GM19351 (cell line): ENCODE measurements around the gene LPXN.
"Not testable (repeated sequence)": the region's sequence is repeated elsewhere in the genome, so short reads cannot be mapped to it uniquely, and the experiment has no call there.

Experiments used
- ATAC-seq: cut with Tn5 transposase; IDR thresholded peaks from one replicate; pipeline ENCODE4 v1.9.1; 2021; ENCODE audit warnings: mild to moderate bottlenecking, moderate library complexity; ENCODE audit not compliant: unreplicated experiment

The LPXN gene

DNA sequence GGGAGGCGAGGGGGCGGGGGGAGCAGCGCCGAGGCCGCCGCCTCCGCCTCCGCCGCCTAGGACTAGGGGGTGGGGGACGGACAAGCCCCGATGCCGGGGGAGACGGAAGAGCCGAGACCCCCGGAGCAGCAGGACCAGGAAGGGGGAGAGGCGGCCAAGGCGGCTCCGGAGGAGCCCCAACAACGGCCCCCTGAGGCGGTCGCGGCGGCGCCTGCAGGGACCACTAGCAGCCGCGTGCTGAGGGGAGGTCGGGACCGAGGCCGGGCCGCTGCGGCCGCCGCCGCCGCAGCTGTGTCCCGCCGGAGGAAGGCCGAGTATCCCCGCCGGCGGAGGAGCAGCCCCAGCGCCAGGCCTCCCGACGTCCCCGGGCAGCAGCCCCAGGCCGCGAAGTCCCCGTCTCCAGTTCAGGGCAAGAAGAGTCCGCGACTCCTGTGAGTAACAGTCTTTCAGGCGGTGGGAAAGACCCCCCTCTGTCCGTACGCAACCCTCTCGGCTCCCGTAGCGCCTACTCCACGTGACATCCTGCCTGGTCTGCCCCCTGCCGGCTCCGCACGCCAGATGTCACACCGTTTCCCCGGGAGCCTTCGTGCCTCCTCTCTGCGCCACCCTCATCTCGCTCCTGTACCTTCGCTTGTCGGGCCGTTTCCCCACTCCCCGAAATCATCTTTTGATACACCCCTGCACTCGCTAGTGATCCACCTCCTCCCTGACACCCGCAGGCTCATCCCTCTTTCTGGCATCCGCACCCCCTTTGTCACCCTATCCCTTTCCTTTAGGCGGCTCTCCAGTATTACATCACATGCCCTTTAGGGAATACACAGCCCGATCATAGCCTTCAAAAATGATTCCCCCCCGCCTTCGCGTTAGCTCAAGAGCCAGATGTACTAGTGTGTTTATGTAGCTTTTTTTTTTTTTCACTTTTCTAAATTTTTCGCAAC, 3.8 kb upstream of the LPXN start:
- ATAC-seq: peak; percentile 40

DNA sequence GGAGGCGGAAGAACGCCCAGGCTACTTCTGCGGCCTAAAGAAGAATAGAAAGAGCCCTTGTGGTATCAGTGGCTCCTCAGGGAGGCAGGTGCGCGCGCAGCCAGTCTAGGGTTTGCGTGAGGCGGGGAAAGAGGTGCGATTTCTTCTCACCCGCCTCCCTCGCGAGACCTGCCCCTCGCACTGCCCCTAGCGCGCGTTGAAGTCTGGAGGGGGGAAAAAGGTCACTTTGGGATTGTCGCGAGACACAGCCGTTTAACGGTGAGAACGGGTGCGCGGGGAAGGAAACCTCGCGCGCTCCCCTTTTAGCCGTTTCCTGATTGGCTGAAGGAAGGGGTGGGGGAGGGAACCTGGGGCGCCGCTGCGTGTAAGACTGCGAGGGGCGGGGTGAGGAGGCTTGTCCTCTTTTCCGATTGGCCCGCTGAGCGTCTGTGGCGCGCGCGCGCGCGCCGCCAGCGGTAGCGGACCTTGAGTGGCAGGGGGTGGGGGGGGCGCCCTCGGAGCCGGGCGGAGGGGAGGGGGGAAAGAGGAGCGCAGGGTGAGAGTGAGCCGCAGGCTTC, 3.1 kb upstream of the LPXN start, which contains the start of gene ZFP91:
TSS of gene ZFP91 (plus strand) at position 429 of the 557 bp plus-strand sequence. CDS start 219 bp downstream, outside the sequence.
- peak; percentile 35 for ATAC-seq

DNA sequence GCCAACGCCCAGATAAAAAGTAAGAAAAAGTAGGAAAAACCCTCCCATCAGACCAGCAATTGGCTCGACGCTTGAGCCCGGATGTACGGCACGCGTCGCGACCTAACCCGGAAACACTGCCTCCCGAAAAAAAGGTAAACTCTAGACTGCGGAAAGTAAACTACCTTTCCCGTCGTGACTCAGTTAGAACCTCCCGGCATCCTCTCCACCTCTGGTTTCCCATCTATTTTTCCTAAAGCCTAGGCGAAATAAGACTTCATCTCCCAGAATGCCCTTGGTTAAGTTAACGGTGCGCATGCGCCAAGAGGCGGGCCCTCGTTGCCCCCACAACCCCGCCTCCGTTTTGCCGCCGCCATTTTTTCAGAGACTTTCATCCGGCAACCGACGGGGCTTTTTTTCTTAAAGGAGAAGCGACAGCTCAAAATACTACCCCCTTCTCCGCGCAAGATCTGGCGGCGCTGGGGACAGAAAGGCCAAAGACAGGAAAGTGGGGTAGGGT, 2.5 kb upstream of the LPXN start:
- ATAC-seq: no peak

DNA sequence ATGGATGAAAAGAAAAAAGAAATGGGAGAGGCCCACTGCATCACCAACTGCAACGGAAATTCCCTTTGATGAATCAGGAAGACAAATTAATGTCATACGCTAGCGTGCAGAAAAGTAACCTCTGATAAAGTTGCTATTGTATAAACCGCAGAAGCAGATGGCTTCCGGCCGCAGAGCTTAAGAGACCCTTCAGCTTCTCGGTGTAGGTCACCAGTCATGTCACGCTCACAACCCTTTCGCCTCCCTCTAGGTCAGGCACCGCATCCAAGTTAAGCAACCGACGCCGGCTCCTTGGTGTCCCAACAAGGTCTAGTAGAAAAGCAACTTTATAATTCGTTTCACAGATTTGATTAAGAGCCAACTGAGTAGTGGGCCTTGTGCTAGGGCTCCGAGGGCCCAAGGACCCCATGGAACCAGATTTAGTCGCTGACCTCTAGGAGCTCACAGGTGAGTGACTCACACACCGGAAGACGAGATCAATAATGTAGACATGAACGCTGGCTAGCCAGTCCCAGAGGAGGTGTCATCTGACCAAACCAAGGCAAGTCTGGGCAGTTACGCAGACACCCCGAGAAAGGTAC, 2.0 kb upstream of the LPXN start:
- ATAC-seq: peak; percentile 51

DNA sequence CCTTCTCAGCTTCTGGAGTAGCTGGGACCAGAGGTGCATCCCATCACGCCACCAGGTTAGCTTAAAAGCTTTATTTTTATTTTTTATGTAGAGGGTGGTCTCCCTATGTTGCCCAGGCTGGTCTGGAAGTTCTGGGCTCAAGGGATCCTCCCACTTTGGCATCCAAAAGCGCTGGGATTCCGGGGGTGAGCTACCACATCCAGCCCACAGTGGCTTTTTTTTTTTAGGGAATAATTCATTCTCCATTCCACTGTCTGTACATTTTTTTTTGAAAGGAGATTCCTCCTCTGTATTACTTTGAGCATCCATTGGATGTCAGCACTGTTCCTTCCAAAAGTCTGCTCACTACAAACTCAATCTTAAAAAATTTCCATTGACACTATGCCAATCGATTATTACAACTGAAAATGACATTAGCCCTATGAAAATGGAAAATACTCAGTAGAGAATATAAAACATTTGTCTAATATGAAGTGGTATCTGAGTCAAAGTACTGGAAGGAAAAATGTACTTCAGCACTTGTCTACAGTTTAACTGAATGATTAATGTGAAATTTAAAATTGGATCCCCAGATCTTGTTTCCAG, 1.3 kb upstream of the LPXN start:
- no peak for ATAC-seq

DNA sequence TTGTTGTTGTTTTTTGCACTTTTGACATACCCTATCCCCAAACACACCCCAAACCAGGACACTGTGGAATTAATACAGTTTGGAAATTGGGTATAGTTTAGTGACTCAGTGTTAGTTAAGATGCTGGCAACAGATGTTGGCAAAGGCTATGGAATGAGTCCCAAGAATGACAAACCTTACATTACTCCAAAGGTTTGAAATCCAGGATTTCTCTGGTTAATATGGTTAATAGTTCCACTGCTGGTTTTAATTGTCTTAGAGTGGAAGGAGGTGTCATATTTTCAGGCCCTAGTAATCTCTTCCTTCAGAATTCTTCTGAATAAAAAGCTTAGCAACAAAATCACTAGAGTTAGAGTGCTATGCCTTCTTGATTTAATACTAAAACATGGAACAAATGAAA, 775 bp downstream of the LPXN start:
- ATAC-seq: no peak

DNA sequence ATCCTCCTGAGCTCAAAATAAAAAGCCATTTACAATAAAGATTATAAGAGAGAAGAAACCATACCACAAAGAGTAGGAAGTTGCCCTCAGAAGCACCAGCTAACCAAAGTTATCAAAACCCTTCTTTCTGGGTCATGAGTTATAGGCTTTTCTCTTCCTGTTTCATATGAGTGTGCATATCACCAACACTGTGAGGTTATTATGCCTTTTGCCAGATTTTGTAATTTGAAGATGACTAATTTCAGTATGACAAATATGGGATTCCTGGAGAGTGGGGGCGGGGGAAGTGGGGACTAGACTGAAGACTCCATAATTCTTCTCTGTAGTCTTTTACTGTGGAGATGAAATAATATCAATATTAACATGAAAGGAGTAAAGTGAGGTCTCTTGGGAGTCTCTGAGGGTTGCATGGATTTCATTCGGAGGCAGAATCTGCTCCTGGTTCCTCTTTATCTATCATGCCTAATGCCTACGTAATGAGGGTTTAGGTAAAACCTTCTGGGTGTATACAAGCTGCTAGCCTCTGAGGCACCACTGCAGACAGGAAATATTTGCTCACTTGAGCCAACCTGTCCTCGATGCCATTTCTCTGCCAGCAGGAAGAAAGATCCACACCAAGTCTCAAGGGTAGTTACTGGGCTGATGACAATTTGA, 2.1 kb downstream of the LPXN start:
- ATAC-seq: peak; percentile 21

DNA sequence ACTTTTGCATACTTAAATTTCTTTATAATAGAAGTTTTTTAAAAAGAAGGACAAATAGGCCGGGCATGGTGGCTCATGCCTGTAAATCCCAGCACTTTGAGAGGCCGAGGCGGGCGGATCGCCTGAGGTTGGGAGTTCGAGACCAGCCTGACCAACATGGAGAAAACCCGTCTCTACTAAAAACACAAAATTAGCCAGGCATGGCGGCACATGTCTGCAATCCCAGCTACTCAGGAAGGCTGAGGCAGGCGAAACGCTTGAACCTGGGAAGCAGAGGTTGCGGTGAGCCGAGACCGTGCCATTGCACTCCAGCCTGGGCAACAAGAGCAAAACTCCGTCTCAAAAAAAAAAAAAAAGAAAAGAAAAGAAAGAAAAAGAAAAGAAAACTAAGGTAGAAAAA, 2.8 kb downstream of the LPXN start:
- ATAC-seq: not testable (repeated sequence)

DNA sequence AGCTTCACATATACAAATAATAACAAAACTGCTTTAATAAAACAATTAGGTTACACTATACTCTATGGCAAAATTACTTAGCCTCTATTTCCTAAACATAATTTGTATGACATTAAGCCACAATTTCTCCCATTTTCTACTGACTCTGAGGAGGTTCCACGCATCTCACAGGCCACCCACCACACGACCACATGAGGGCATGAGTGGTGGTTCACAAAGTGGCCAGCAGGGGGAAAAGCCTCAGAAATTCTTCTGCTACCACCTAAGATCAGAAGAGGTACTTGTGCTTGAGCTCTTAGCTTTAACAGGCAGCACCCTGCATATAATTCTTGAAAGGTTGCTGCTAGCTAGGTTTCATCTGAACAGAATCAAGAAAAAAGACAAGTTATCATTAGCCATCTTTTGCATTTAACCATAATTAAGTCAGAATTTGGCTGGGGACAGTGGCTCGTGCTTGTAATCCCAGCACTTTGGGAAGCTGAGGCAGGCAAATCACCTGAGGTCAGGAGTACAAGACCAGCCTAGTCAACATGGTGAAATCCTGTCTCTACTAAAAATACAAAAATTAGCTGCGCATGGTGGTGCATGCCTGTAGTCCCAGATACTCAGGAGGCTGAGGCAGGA, 7.7 kb downstream of the LPXN start:
- ATAC-seq: peak; percentile 96

DNA sequence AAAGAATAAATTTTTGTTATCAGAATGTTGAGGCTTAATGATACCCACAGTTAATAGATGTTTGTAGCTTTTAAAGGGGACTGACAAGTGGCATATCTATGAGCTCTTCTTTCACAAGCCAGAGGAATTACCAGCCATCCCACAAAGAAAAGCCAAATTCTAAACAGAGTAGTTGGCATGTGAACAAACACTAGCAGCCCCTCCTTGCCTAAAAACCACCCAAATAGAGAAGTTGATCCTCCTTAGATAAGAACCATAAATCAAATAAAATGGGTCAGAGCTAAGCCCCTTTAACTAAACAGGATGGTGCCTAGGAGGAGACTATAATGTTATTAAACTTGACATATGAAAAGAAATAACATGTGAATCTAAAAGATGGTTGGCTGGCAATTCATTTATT, 11.4 kb downstream of the LPXN start:
- no peak for ATAC-seq

DNA sequence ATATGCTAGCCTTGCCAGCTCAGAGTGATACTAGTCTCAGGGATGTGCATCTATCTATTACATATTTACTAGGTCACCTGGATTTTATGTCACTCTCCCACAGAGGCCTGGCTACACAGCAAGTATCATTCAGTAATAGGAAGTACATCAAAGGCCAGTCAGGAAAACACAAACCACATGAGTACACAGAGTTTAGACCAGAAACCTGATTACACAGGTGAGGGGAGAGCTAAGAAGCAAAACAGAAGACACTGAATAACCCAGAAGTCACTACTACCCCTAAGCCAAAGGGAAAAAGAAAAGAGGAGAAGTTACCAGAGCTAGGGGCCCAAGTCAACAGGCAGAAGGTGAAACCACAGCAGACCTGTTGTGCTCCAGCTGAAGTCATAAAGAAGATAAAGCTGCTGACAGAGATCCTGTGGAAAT, 13.3 kb downstream of the LPXN start:
- peak; percentile 72 for ATAC-seq

DNA sequence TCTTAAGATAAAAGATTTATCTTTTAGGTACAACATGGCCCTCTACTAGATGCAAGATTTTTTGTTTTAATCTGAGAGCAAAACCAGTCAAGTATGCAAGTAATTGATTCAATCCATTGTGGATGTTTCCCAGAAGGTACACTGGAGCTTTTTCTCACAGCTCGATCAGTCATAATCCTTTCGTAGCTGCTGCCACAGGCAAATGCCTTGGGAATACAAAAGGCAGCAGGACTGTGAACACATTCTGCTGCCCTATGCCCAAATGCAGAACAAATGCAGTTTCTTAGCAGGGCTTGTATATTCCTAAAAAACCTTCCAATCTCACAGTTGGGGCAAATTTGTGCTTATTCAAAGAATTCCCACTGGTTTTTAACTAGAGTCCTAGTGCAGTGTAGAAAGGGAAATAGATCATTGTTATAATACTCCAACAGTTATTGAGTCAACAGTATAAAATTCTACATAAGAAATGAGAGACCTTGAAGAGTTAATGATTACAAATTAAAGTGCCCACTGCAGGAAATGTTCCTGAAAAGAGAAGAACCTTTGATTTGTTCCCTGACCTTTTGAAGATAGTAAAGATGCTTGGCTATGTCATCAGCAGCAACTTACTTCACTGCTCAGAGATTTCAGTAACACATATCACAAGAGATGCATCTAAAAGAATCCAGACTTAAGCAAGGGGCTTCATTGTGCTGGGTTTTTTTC, 14.1 kb downstream of the LPXN start:
- ATAC-seq: no peak

DNA sequence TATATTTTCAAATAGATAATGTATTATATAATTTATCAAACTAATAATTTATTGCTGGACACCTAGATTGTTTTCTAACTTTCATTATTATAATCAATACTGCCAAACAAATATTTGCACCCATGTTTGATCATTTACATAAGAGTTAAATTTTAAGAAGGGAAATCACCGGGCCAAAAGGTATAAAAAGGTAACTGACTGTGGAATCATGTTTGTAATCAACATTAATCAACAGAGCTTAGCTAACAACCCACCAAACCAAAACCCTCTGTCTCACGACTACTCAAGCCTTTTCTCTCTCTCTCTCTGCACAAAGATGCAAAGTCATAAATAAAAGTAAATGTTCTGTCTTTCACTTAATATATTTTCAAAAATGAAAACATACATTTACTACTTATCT, 14.8 kb downstream of the LPXN start:
- no peak for ATAC-seq

DNA sequence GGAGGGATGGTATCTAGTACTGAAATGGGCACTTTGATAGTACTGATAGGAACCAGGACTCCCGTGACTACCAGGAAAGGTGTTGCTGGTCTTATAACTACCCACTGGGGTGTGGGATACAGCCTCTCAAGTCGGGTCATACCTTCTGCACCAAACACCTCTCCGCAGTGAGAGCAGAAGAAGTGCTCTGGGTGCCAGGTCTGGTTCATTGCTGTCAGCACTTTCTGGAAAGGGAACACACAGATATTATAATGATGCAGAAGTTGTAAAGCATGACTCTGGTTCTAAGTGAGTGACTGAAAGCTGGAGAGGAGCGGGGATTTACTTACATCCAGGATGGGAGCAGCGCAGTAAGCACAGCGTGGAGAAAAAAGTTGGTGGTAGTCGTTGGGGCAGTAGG, 26.0 kb downstream of the LPXN start:
- no peak for ATAC-seq

DNA sequence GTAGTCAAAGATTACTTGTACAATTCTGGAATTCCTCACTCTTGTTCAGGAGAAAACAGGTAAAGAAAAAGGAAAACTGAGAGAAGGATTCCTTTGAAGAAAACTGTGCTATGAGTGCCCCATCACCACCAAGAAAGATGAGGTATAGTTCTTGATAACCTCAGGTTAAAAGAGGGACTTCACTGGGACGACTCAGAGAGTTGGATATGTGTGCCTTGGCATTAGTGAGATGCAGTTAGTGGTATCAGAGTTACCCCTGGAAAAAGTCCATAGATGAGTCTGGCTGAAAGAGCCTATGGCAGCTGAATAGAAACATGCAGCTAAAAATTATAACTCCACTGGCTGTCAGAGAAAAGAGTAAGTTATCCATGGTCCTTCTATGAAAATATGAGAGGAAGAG, 28.8 kb downstream of the LPXN start:
- no peak for ATAC-seq

DNA sequence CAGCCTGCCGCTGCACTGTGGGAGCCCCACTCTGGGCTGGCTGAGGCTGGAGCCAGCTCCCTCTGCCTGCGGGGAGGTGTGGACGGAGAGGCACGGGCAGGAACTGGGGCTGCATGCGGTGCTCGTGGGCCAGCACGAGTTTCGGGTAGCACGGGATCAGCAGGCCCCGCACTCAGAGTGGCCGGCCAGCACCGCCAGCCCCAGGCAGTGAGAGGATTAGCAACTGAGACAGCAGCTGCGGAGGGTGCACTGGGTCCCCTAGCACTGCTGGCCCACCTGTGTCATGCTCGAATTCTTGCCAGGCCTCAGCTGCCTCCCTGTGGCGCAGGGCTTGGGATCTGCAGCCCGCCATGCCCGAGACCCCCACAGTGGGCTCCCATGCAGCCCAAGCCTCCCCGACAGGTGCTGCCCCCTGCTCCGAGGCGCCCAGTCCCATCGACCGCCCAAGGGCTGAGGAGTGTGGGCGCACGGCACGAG, 43.8 kb downstream of the LPXN start:
- ATAC-seq: no peak

DNA sequence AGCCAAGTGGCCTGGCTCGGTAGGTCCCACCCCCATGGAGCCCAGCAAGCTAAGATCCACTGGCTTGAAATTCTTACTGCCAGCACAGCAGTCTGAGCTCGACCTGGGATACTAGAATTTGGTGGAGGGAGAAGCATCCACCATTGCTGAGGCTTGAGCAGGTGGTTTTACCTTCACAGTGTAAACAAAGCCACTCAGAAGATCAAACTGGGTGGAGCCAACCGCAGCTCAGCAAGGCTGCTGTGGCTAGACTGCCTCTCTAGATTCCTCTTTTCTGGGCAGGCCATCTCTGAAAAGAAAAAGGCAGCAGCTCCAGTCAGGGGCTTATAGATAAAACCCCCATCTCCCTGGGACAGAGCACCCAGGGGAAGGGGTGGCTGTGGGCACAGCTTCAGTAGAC, 45.4 kb downstream of the LPXN start:
- ATAC-seq: no peak

DNA sequence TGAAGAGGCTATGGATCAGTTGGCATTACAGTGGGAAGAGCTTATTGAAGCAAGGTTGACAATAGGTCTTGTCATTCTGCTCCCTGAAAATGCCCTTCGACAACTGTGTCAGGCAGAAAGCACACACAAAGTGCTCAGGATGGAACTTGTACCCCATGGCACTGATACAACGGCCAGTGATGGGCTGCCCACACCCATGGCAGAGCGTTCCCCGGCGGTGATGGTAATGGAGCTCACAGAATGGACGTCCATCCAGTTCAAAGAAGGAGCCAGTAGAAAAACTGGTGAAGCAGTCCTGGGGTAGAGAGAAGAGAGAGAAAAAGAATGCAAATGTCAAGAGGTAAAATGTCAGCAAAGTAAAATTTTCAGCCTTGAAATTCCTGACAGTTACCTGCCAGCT, 48.2 kb downstream of the LPXN start:
- no peak for ATAC-seq

DNA sequence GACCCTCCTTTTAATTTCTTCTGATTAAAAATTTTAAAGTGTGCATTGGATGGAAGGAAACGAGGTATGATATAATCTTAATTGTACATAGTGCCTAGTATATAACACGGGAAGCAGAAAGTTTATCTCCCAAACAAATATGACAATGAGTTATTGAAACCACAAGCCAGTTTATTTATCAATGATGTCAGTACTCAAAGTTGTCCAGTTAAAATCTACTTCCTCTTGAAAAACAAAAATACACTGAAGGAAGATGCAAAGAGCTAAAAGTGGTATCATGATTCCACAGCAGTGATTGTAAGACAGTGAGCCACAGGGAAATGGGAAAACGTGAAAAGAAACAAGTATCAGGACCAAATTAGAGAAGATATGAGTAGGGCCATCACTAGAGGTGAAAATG, 48.9 kb downstream of the LPXN start:
- no peak for ATAC-seq
